ENCODE data around the gene MORN4.

The MORN4 gene

DNA sequence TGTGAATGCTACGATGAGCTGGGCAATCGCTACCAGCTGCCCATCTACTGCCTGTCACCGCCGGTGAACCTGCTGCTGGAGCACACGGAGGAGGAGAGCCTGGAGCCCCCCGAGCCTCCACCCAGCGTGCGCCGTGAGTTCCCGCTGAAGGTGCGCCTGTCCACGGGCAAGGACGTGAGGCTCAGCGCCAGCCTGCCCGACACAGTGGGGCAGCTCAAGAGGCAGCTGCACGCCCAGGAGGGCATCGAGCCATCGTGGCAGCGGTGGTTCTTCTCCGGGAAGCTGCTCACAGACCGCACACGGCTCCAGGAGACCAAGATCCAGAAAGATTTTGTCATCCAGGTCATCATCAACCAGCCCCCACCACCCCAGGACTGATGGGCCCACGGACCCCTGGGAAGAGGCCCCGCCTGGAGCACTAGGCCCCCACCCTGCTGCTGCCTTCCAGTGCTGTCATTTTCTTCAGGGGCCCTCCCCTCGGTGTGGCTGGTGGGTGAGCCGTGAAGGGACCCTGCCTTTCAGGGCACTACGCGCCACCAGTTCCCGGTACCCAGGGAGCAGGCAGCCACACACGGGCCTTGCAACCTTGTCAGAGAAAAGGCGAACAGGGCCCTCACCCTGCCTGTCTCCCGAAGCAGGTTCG, 63.0 kb downstream of the MORN4 start:
- DNase-seq: no peak
- TF ChIP-seq POLR2A (IDR thresholded peaks at IDR 0.05; ENCODE audit: low read length): no peak
- TF ChIP-seq GATA1 (IDR thresholded peaks at IDR 0.05; ENCODE audit: low read depth, low read length): no peak

DNA sequence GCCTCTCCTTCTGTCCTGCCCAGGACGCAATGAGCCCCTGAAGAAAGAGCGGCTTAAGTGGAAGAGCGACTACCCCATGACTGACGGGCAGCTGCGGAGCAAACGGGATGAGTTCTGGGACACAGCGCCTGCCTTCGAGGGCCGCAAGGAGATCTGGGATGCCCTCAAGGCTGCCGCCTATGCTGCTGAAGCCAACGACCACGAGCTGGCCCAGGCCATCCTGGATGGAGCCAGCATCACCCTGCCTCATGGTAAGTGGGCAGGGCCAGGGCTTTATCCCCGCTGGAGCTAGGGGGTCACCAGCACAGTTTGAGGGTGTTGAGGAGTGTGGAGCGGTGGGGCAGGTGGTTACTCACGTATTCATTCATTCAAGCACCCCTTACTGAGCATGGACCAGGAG, 65.4 kb downstream of the MORN4 start:
- no peak for TF ChIP-seq GATA1 (IDR thresholded peaks at IDR 0.05; ENCODE audit: low read depth, low read length)
- no peak for TF ChIP-seq POLR2A (IDR thresholded peaks at IDR 0.05; ENCODE audit: low read length)
- DNase-seq: no peak

DNA sequence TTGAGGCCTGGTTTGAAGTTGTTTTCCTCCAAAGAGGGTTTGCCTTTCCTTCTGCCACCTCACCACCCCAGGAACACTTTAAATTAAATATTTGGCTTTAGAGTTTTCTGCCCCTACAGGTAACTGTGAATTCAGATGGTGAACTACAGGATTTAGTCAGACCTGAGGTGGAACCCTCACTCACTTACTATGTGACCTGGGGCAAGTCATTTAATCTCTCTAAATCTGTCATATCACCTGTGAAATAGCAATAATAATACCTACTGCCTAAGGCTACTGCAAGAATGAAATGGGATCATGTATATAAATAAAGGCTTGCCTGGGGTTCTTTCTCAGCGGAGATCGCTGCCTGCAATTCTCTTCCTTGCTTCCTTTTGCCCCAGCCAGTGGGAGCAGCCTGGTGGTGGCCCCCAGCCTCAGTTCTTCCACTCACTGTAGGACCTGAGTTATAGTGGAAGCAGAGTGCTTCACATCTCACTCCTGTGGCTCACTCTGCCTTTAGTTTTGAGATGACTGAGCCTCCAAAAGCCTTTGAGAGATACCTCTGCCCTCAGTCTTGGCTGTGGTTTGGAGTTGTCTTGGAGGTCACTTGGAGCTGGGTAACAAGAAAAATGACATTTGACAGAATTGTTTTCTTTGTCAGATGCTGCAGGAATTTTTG, 66.8 kb downstream of the MORN4 start:
- DNase-seq: no peak
- no peak for TF ChIP-seq POLR2A (IDR thresholded peaks at IDR 0.05; ENCODE audit: low read length)
- TF ChIP-seq GATA1 (IDR thresholded peaks at IDR 0.05; ENCODE audit: low read depth, low read length): no peak

DNA sequence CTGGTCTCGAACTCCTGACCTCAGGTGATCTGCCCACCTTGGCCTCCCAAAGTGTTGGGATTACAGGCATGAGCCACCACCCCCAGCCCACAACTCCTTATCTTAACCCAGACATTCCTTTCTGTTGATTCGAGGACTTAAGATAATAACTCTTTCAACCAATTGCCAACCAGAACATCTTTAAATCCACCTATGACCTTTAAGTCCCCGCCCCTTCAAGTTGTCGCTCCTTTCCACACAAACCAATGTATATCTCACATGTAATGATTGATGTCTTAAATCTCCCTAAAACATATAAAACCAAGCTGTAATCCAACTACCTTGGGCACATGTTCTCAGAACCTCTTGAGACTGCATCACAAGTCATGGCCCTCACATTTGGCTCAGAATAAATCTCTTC, 68.5 kb downstream of the MORN4 start:
- no peak for TF ChIP-seq POLR2A (IDR thresholded peaks at IDR 0.05; ENCODE audit: low read length)
- no peak for TF ChIP-seq GATA1 (IDR thresholded peaks at IDR 0.05; ENCODE audit: low read depth, low read length)
- DNase-seq: peak in 1 of 2 experiments; percentile 18
